Omental fat pad (tissue), 4 donors: Measurements from ENCODE around the gene RNMT. TPM values are rescaled to one million over a fixed set of nuclear protein-coding genes. Genes with fewer than 3 reads are reported as not detected.
A peak's percentile ranks its signal among the peaks of the same experiment; 100 is the strongest.
"Not testable (repeated sequence)": the region's sequence is repeated elsewhere in the genome, so short reads cannot be mapped to it uniquely, and the experiment has no call there.

Experiments used
- ATAC-seq: fragments of 150-250 bp; one replicate; pipeline ENCODE4 v1.9.1; 2016; ENCODE audit warnings: mild to moderate bottlenecking, moderate library complexity; ENCODE audit not compliant: low FRiP score
- DNase-seq: peaks from one replicate; pipeline ENCODE4 v3.0.0-alpha.2; 2019; ENCODE audit warnings: low spot score
- total RNA-seq, 4 donors: library from RNA; depleted of rRNA; stranded (reverse); fragments of >200 nt; gene quantifications; one replicate each; pipeline ENCODE4 v1.1.0, GENCODE V29; 2016
- TF ChIP-seq, protein P1 (sequence below), 3 donors: fragments of 450-650 bp; IDR thresholded peaks; one replicate each; pipeline ENCODE4 v1.5.1; 2016 to 2017; ENCODE audit warnings: antibody characterized with exemption in 3 of 3, mild to moderate bottlenecking in 3 of 3, moderate library complexity in 2 of 3

The RNMT gene
- total RNA-seq = 10 to 100 TPM; 18.5 to 24.0 (median 21.9) TPM

DNA sequence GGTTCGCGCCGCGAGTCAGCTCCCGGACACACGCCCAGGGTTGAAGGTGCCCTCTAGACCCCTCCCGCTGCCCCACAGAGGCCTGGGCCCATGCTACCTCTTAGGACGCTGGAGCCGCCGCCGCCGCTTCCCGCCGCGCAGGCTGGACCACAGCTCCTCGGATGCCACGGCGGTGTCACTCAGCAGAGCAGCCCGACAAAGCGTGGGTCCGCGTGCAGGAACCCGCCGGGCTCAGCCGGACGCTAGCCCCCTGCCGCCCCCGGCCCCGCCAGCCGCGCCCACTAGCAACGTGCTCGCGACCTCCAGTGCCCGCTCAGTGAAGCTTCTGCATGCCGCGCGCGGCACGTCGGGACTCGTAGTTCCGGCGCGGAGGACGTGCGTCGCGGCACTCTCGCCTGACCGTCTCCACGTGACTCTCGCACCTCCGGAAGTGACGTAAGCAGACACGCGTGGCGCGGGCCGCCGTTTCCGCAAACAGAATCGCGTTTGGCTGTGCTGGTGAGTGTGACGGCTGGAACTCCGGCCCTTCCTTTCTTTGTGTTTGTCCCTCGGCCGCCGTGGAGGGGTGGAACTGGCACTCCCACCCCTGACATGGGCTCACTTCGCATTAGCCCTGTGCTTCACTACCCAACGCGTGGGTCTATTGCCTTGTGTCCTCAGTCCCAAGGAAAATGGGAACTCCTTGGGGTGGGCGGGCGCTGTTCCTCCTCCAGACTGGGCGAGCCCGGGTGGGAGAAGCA lies at the start of gene RNMT, which contains the start of gene FAM210A:
Gene RNMT, plus strand, starts transcription at position 442 of the 740 bp plus-strand sequence. CDS start 4,845 bp downstream, outside the sequence.
Gene FAM210A, minus strand, starts transcription at position 327 of the 740 bp plus-strand sequence. CDS start 44,481 bp downstream, outside the sequence.
- DNase-seq (peak; percentile 90), ATAC-seq (peak; percentile 96)
- TF ChIP-seq, protein P1, sequence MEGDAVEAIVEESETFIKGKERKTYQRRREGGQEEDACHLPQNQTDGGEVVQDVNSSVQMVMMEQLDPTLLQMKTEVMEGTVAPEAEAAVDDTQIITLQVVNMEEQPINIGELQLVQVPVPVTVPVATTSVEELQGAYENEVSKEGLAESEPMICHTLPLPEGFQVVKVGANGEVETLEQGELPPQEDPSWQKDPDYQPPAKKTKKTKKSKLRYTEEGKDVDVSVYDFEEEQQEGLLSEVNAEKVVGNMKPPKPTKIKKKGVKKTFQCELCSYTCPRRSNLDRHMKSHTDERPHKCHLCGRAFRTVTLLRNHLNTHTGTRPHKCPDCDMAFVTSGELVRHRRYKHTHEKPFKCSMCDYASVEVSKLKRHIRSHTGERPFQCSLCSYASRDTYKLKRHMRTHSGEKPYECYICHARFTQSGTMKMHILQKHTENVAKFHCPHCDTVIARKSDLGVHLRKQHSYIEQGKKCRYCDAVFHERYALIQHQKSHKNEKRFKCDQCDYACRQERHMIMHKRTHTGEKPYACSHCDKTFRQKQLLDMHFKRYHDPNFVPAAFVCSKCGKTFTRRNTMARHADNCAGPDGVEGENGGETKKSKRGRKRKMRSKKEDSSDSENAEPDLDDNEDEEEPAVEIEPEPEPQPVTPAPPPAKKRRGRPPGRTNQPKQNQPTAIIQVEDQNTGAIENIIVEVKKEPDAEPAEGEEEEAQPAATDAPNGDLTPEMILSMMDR (IDR thresholded peaks at IDR 0.05) = no peak

DNA sequence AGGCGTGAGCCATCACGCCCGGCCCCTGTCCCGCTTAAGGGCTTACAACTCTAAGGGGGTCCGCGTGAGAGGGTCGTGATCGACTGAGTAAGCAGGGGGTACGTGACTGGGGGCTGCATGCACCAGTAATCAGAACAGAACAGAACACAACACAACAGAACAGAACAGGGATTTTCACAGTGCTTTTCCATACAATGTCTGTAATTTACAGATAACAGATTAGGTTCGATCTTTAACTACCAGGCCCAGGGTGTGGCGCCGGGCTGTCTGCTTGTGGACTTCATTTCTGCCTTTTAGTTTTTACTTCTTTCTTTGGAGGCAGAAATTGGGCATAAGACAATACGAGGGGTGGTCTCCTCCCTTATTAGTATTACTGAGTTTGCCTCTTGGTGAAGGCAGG lies 49.1 kb upstream of the RNMT start:
- ATAC-seq, DNase-seq: not testable (repeated sequence)

DNA sequence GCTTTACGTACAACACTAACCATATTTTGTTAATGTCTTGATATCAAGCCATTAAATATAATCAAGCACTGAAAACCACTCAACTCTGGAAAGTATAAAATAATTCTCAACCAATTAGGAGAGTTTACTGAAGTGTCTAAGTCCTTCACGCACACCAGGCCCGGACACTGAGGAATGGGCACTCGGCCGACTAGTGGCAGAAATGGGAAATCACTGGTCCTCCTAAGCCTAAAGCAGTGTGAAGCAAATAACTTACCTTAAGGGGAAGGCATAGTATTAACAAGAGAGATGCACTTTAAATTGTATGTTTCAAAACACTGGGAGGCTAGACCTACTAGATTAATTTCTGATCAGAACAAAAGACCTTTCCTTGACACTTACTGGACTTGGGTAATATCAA lies 45.9 kb upstream of the RNMT start:
- DNase-seq (no peak), ATAC-seq (no peak)
- TF ChIP-seq, protein P1 (IDR thresholded peaks at IDR 0.05) = no peak

DNA sequence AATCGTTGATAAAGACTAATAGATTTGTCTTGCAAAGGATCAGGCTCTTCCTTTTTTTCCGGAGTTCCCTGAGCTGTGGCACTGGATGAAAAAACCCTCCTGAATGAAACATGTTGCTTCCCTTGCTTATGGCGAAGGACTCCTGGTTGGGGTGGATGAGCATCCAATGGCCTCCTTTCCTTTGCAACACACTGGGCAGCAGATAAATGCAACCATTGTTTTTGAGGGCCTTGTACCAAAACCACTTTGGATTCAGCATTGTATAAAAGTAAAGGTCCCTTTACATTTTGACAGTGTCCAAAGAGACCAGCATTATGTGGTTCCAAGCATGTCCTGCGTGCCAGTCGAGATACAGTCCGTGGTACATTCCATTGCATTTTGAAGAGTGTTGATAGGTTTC lies 44.8 kb upstream of the RNMT start:
- DNase-seq (no peak), ATAC-seq (no peak)
- TF ChIP-seq, protein P1 (IDR thresholded peaks at IDR 0.05) = no peak

DNA sequence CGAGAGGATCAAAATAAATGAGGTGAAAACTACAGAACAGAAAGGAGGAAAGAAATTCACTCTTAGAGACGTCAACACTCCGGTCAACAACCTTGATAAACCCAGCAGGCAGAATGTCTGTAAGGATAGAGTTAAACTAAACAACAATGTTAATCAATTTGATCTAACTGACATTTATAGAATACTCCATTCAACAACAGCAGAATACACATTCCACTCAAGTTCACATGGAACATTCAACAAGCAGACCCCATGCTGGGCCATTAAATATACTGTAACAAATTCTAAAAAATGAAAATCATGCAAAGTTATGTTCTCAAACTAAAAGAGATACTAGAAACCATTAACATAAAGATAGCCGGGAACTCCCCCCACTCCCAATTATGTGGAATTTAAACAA lies 41.9 kb upstream of the RNMT start:
- TF ChIP-seq, protein P1 (IDR thresholded peaks at IDR 0.05) = no peak
- DNase-seq (no peak), ATAC-seq (no peak)

DNA sequence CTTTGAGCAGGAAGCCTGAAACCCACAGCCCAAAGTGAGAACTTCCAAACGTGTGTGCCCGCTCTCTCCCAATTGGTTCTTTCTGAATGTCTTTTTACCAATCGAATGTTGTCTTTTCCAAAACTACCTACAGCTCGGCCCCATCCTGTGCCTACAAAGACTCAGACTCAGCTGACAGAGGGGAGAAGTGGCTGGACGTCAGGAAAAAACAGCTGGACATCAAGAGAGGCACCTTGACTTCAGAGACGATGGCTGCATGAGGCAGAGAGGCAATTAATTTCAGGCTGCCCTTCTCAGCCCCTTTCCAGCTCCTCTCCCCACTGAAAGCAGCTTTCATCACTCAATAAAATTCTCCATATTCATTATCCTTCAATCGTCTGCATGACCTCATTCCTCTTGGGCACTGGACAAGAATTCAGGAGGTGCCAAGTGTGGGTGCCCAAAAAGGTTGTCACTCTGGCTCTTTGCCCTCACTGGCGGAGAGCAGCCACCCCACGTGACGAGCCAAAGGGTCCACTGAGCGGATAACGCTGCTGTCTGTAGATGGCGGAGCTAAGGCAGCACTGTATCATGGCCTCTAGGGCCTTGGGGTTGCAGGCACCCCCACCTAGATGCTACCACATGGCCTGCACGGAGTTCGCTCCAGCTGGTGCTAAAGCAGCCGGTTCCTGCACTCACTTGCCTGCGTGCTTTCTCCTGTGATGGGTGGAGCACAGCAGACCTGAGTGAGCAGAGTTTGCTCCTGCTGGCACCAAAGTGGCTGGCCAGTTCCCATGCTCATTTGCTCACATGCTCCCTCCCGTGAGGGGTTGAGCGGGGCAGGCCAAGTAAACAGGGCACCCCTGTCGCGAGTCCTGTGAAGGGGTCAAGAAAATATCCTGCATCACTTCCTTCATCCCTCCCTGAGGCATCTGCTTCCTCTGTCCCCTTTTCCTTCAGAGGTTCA lies 38.0 kb upstream of the RNMT start:
- DNase-seq = no peak
- TF ChIP-seq, protein P1 (IDR thresholded peaks at IDR 0.05) = no peak
- ATAC-seq = no peak

DNA sequence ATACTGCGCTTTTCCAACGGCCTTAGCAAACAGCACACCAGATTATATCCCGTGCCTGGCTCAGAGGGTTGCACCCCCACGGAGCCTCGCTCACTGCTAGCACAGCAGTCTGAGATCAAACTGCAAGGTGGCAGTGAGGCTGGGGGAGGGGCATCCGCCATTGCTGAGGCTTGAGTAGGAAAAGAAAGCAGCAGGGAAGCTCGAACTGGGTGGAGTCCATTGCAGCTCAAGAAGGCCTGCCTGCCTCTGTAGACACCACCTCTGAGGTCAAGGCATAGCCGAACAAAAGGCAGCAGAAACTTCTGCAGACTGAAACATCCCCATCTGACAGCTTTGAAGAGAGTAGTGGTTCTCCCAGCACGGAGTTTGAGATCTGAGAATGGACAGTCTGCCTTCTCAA lies 36.4 kb upstream of the RNMT start:
- DNase-seq, ATAC-seq: not testable (repeated sequence)

DNA sequence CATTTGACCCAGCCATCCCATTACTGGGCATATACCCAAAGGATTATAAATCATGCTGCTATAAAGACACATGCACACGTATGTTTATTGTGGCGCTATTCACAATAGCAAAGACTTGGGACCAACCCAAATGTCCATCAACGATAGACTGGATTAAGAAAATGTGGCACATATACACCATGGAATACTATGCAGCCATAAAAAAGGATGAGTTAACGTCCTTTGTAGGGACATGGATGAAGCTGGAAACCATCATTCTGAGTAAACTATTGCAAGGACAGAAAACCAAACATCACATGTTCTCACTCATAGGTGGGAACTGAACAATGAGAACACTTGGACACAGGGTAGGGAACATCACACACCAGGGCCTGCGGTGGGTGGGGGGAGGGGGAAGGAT lies 31.1 kb upstream of the RNMT start:
- not testable (repeated sequence) for ATAC-seq, DNase-seq
